HUDEP-2 (cell line): ENCODE data around the gene GPC3.

Source experiments
- DNase-seq, 76 experiments: peaks; one replicate each; lab custom pipeline; 2025; ENCODE audit not compliant: unreplicated experiment in 76 of 76; lab: John Stamatoyannopoulos, UW

GPC3 gene

DNA sequence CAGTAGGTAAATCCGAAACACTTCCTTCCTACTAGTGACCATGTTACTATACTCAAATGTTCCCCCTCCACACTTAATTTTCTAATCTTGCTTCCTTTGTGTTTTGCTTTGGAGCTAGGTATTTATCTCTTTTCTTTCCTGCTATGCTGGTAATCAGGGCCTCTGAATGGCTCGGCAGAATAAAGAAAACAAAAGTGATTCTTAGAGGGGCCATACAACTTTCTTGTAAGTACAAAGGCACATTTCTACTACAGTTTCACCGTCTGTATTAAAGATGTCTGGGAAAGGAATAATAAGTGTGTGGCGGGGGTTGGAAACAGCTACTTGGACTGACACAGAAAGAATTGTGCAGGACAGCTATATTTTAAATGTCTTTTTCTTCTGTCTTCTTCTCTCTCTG lies 50.3 kb downstream of the GPC3 start:
- no peak for DNase-seq

DNA sequence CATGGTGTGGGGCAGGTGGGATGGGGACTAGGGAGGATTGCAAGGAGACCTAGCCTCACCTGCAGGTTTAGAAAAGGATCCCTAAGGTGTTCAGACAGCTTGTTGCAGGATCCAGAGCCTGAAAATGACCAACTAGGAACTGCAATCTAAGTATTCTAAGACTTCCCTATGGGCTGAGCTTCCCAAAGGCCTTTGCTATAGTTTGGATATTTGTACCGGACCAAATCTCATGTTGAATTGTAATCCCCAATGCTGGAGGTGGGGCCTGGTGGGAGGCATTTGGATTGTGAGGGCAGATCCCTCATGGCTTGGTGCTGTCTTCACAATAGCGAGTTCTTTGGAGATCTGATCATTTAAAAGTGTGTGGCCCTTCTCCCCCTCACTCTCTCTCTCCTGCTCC lies 52.1 kb downstream of the GPC3 start:
- DNase-seq, result no peak

GRCh38 chrX:133929836-133930464 lies 55.4 kb downstream of the GPC3 start:
- DNase-seq, result no peak

DNA sequence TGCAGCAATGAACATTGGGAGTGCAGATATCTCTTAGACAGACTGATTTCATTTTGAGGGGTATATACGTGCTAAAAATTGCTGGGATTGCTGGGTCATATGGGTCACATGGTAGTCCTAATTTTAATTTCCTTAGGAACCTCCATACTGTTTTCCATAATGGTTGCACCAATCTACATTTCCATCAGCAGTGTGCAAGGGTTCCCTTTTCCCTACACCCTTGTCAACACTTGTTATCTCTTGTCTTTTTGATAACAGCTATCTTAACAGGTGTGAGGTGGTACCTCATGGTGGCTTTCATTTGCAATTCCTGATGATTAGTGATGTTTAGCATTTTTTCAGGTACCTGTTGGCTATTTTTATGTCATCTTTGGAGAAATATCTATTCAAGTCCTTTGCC lies 57.0 kb downstream of the GPC3 start:
- no peak for DNase-seq

- no peak for DNase-seq
These were observed 58.6 kb downstream of the GPC3 start for GRCh38 chrX:133926809-133927208.

DNA sequence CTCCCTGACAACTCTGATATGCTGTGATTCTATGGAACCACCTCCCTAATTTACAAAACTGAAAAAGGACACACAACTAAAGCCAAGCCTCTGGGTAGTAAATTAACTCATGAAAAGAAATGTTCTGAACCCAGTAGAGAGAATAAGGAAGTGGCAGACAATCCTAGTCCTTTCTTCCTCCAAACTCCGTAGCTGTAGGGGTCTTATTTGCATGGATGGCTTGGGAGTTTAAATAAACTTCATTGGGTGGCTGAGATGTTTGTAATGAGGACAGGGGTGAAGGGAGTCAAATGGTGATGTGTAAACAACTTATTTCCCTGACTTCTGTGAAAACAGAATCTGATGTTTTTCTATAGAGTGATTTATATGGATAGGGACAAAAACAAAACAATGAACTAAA lies 59.3 kb downstream of the GPC3 start:
- DNase-seq, result no peak

DNA sequence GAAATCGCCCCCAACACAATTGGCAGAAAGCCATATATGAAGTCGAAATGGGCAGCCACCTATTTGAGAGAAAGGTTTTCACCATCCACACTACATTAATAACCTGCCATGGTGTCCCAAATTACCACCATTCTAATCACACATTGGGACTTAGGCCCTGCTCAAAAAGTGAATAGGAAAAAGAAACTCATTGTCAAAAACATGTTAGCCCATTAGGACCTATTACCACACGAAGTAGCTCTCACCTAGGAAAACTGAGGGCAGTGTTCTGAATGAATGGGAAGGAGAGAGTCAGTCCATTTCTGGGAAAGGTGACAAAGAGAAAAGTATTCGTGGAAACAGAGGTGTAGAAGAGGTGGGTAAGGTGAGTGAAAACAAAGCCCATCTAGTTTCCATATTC lies 60.8 kb downstream of the GPC3 start:
- DNase-seq, result no peak

- no peak for DNase-seq
These were observed 61.8 kb downstream of the GPC3 start for GRCh38 chrX:133923548-133923947.

DNA sequence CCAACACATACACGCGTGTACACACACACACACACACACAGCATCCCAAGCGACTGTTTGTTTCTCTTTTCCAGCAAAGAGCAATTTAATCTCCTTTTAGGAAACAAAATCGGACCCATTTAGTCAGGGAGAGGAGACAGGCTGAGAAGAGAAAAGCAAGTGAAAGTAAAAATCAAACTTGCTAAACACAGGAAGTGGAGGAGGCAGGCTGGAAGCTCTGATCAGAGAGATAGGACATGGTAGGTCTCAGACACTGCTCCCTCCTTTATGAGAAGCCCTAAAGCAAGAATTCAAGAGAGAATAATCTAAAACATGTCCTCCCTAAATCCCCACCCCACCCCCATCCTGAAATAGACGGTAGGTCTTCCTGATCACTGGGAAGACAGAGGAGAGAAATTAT lies 62.3 kb downstream of the GPC3 start:
- no peak for DNase-seq

DNA sequence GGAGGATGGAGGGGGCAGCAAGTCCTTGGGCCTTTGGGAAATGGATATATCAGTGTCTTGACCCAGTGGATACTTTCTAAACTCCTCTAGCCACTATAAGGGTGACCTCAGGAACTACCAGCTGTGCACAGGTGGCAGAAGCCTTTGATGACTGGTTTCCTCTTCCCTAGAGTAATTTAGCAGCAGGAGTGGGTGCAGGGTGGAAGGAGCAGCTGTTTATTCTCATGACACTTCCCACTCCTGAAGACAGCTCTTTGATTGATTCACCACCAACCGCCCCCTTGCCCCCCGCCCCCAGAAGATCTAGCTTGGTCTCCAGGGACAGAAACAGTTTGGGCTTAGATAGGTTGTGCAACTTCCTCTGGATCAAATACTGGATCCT lies 63.0 kb downstream of the GPC3 start:
- DNase-seq, result no peak

DNA sequence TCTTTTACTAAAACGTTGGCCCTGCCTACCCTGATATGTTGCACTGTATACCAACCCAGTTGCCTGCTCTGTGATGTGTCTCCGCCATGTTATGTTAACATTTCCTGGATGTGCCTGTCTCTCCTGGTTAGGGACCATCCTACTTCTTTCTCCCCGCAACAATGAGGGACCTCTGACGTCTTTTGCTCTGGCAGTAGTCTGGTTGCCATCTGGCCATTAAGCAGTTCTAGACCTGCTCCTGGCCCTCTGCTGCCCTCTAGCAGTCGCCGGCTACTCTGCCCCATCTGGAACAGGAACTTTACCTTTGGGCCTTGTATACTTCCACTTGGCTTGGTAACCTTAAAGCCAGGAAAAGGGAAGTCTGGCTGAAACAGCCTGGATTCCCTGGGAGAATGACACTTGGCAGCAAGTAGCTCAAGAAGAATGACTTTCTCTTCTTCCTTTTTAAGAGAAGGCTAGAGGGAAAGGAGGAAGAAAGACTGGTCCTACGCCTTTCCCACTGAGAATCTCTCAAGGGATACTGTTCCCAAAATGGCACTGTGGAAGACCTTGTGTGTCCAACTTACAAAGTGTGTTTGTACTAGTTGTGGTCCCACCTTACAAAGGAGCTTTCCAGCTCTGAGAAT lies 63.5 kb downstream of the GPC3 start:
- peak in 21 of 76 experiments; percentile 0 to 37 (median 1) for DNase-seq

DNA sequence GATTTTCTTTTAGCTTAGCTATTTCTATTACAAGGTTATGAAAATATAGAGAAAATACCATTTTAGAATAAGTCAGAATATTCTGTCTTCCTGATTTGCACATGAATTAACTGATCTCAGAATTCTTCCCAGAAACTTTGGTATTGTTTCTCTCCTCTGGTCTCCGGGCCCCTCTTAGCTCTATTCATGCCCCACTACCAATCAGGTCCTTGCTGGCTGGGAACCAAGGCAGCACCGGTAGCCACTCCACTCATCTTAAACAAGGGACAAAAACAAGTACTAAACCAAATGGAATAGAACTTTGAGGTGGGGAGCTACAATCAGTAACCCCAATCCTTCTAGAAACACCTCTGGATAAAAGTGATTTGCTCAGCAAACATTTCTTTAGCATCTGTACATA lies 64.3 kb downstream of the GPC3 start:
- no peak for DNase-seq

- DNase-seq, result no peak
These were observed 67.0 kb downstream of the GPC3 start for GRCh38 chrX:133918361-133918771.

GRCh38 chrX:133916984-133917722 lies 68.2 kb downstream of the GPC3 start:
- DNase-seq, result no peak

GRCh38 chrX:133913658-133914388 lies 71.6 kb downstream of the GPC3 start:
- no peak for DNase-seq

GRCh38 chrX:133913009-133913408 lies 72.4 kb downstream of the GPC3 start:
- no peak for DNase-seq

DNA sequence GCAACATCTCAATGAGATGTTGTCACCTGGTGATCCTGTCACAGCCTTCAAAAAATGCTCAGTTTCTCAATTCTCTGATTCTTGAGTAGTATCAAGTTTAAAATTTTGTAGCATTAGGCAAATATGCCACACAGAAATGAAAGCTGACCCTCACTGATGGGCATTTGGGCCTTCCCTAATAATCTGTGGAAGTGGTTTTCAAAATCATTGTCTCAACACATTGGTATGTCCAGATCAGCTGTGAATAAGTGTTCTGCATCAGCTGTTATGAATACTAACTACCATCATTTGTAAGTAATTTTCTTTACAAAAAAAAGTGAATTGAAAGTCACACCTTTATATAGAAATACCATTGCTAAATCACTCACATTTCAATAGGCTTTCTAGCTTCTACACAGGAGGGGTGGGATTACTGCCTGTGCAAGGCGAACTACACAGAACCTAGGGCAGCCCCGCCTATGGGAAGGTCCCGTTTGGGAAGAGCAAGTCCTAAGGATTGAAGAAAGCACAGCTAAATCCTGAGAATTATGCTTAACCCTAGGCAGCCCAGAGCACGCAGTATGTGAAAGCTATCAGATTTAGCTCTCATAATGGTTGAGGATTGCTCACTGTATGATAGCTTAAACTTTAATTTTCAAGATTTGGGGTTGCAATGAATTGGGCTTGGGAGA lies 73.4 kb downstream of the GPC3 start:
- DNase-seq, result no peak

DNA sequence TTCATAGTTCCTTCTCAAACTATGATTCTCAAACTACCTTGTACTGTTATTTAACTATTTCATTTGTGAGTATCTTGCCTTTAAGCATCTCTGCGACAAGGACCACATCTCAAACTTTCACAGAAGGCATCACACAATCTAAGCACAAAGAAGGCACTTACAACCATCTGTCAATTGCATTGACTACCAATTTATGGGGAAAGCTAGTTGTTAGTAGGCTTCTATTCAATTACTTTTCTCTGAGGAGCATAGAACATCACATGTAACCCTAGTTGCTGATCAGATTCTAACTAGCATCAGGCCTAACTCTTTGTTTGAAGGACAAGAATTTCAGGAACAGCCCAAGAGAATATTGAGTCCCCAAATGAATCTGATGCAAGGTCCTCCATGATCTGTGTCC lies 74.9 kb downstream of the GPC3 start:
- DNase-seq, result no peak

- no peak for DNase-seq
These were observed 75.5 kb downstream of the GPC3 start for GRCh38 chrX:133909888-133910287.

GRCh38 chrX:133908223-133908955 lies 77.0 kb downstream of the GPC3 start:
- DNase-seq, result no peak
